Body of pancreas (tissue), 4 donors: ENCODE results near the gene CNTNAP2.

ENCODE experiments used
- POLR2A ChIP-seq, 3 donors: fragments of 450-650 bp; IDR thresholded peaks; one replicate each; pipeline ENCODE4 v1.6.1; 2016; ENCODE audit warnings: antibody characterized with exemption in 3 of 3, mild to moderate bottlenecking in 2 of 3
- TF ChIP-seq, protein P1 (sequence below), 7 experiments: fragments of 450-650 bp in 4 of 7; fragments of 200-600 bp in 3 of 7; sonication (generic) in 3 of 7; IDR thresholded peaks; one replicate each; pipeline ENCODE4 v1.5.1; 2016 to 2019; ENCODE audit warnings: antibody characterized with exemption in 7 of 7

DNA sequence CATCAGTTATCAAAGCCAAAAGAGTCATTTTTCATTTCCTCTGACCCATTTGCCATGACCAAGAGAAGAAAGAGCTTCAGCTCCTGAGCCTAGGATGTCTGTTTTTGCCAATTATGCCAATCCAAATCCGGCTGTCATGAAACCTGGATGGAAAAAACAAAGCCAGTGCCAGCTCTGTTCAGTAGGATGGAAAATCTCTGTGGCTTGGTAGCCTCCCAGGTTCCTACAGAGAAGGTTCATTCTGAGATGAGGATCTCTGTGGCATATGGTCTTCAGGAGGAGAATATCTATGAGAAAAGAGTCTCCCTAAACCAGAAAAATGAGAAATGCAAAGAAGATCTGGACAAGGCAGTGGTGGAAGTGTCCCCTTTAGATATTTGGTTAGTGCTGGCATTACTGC, 475.4 kb downstream of the CNTNAP2 start:
- TF ChIP-seq, protein P1, sequence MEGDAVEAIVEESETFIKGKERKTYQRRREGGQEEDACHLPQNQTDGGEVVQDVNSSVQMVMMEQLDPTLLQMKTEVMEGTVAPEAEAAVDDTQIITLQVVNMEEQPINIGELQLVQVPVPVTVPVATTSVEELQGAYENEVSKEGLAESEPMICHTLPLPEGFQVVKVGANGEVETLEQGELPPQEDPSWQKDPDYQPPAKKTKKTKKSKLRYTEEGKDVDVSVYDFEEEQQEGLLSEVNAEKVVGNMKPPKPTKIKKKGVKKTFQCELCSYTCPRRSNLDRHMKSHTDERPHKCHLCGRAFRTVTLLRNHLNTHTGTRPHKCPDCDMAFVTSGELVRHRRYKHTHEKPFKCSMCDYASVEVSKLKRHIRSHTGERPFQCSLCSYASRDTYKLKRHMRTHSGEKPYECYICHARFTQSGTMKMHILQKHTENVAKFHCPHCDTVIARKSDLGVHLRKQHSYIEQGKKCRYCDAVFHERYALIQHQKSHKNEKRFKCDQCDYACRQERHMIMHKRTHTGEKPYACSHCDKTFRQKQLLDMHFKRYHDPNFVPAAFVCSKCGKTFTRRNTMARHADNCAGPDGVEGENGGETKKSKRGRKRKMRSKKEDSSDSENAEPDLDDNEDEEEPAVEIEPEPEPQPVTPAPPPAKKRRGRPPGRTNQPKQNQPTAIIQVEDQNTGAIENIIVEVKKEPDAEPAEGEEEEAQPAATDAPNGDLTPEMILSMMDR (IDR thresholded peaks at IDR 0.05), result no peak
- TF ChIP-seq POLR2A (IDR thresholded peaks at IDR 0.05), result no peak
